T-helper 22 cell (primary cell): ENCODE data around the gene PRR19.

Experiments
- DNase-seq: peaks from one replicate; pipeline ENCODE4 v3.0.0-alpha.2; 2020; ENCODE audit warnings: low read depth

The PRR19 gene

DNA sequence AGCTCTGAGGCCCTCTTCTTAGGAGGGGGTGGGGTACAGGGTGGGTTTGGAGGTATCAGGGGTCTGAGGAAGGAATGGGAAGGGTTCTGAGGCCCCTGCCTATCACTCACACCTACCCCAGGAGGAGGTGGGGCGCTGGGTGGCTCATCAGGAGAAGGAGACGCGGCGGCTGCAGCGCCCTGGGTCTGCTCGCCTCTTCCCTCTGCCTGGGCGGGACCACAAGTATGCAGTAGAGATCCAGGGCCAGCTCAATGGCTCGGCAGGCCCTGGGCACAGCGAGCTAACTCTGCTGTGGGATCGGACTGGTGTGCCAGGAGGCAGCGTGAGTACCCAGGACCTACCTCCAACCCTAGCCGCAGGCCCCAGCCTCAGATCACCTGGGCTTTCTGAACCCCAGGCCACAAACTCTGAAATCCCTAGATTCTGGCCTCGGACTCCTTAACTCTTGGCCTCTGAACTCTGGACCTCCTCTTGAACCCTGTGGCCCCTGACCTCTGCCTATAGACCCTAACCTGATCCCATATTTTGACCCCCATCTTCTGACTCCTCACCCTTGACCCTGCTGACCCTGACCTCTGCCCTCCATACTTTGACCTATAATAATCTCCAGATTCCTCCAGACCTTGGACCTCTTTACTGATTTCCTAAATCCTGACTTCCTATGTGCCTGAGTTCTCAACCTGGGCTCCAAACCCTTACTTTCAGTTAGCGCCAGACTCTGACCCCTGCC is 47.6 kb downstream of the PRR19 start:
- DNase-seq = no peak

DNA sequence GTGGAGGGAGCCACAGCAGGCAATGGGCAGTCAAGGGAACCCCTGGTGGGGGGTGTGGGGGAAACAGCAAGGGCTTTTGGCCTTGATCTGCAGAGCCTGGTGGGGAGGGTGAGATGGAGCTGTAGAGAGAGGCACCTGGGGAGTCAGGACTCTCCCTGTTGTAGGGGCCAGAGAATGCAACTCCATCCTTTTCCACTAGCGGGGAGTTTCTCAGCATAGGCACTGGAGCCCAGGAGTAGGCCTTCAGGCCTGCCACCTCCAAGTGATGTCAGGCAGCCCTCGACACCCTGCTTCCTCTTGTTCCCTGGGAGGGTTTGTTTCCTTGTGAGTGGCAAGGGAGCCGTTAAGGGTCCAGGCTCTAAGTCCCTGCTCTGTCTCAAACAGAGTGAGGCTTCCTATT is 48.5 kb downstream of the PRR19 start:
- DNase-seq = no peak

DNA sequence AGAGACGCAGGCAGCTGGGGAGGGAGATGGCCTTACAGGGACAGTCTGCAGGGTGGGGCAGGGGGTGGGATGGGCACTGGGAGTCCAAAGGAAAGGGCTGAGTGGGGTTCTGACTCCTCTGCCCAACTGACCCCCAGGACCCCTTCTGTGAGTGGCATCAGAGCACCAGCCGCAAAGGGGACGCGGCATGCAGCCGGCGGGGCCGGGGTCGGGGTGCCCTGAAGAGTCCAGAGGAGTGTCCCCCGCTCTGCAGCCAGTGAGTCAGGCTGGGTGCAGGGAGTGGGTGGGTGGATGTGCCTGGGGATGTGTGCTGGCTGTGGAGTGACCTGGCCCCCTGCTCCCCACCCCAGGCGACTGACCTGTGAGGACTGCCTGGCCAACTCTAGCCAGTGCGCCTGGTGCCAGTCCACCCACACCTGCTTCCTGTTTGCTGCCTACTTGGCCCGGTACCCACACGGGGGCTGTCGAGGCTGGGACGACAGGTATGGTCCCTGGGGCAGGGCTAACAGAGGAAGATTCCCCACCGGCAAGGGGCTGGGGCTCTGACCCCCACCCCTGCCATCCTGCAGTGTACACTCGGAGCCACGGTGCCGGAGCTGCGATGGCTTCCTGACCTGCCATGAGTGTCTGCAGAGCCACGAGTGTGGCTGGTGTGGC is 49.3 kb downstream of the PRR19 start:
- no peak for DNase-seq

DNA sequence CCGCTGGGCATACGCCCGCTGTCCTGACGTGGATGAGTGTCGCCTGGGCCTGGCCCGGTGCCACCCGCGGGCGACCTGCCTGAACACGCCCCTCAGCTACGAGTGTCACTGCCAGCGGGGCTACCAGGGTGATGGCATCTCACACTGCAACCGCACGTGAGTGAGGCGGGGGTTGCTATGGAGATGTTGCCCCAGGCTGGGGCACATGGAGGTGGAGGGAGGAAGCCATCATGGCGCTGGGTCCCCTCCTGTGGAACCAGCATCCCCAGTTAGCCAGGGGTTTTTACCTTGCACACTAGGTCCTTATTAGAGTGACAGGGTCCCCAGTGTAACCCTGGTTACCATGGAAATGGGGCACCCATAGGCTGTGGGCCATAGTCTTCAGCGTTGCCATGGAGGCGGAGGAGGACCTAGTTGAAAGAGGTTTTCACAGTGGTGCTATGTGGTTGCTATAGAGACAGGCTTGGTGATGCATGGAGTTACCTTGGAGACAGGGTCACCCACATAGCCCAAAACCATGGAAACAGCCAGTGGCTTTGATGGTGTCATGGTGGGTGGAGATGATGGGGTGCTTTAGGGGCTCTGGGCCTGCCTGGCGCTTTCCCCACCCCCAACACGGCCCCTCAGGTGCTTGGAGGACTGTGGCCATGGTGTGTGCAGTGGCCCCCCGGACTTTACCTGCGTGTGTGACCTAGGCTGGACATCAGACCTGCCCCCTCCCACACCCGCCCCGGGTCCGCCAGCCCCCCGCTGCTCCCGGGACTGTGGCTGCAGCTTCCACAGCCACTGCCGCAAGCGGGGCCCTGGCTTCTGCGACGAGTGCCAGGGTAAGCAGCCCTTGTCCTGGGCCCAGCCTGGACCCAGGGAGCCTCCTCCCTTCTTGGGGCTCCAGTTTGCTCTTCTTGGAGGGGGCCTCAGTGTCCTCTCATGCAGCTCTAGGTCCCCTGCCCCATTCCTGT is 50.6 kb downstream of the PRR19 start:
- no peak for DNase-seq

DNA sequence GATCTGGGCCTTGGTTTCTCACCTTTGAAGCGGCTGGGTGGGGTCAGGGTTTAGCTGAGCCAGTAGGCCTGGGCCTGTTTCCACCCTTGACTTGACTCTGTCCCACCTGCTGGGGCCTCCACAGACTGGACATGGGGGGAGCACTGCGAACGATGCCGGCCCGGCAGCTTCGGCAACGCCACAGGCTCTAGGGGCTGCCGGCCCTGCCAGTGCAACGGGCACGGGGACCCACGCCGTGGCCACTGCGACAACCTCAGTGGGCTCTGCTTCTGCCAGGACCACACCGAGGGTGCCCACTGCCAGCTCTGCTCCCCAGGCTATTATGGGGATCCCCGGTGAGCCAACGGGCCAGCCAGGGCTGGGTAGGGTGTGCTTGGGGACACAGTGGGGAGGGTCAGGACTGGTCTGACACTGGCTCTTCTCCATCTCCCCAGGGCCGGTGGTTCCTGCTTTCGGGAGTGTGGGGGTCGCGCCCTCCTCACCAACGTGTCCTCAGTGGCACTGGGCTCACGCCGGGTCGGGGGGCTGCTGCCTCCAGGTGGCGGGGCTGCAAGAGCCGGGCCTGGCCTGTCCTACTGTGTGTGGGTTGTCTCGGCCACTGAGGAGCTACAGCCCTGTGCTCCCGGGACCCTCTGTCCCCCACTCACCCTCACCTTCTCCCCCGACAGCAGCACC is 51.5 kb downstream of the PRR19 start:
- no peak for DNase-seq

DNA sequence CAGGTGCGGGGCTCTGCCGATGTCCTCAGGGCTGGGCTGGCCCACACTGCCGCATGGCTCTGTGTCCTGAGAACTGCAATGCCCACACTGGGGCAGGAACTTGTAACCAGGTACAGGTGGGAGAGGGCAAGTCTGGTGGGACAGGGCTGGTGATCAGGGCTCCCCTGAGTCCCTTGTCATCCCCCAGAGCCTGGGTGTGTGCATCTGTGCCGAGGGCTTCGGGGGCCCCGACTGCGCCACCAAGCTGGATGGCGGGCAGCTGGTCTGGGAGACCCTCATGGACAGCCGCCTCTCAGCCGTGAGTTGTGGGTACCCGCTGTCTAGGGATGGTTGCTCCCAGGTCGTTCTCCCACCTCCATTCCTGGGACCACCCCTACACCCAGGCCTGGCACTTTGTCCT is 54.0 kb downstream of the PRR19 start:
- no peak for DNase-seq

DNA sequence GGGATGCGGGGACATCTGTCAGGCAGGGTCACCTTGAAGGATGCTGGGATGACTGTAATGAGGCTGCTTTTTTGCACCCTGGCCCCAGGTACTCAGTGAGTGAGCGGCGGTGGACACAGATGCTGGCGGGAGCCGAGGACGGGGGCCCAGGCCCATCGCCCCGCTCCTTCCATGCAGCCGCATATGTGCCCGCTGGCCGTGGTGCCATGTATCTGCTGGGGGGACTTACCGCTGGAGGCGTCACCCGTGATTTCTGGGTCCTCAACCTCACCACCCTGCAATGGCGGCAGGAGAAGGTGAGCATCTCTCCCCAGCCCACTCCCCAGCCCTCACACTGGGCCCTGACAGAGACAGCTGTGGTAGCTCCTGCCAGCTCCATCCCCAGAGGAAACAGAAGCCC is 54.8 kb downstream of the PRR19 start:
- DNase-seq = no peak

DNA sequence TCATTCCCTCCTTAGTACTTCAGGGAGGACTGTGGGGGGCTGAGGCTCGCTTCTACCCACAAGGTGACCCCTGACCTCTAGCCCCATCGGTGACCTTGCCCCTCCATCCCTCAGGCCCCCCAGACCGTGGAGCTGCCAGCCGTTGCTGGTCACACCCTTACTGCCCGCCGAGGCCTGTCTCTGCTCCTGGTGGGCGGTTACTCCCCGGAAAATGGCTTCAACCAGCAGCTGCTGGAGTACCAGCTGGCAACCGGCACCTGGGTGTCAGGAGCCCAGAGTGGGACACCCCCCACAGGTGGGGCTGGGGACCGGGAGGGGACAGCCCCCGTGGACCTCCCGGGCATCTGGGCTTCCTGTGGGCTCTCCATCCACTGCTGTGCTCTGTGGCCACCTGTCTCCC is 55.4 kb downstream of the PRR19 start:
- DNase-seq = no peak
